Keratinocyte (primary cell): Measurements from ENCODE around the gene SORL1.

Source experiments
- EZH2 ChIP-seq: IDR thresholded peaks from one replicate; pipeline ENCODE4 v1.6.1; 2012; ENCODE audit warnings: inconsistent platforms, mild to moderate bottlenecking, low read length, moderate library complexity
- TF ChIP-seq, protein P1 (sequence below), 3 experiments: IDR thresholded peaks in 1 of 3; conservative IDR thresholded peaks in 1 of 3; optimal IDR thresholded peaks in 1 of 3; 2 replicates in 2 of 3; 3 replicates in 1 of 3; pipeline versions ENCODE3 to v1.5.1; 2011; ENCODE audit warnings: low read length in 3 of 3, mild to moderate bottlenecking in 3 of 3, moderate library complexity in 2 of 3, control low read depth in 1 of 3, inconsistent platforms in 1 of 3; ENCODE audit not compliant: insufficient read depth in 2 of 3; ENCODE audit errors: extremely low read depth in 1 of 3

GRCh38 chr11:121596195-121597155 is 144.4 kb downstream of the SORL1 start:
- TF ChIP-seq, protein P1, sequence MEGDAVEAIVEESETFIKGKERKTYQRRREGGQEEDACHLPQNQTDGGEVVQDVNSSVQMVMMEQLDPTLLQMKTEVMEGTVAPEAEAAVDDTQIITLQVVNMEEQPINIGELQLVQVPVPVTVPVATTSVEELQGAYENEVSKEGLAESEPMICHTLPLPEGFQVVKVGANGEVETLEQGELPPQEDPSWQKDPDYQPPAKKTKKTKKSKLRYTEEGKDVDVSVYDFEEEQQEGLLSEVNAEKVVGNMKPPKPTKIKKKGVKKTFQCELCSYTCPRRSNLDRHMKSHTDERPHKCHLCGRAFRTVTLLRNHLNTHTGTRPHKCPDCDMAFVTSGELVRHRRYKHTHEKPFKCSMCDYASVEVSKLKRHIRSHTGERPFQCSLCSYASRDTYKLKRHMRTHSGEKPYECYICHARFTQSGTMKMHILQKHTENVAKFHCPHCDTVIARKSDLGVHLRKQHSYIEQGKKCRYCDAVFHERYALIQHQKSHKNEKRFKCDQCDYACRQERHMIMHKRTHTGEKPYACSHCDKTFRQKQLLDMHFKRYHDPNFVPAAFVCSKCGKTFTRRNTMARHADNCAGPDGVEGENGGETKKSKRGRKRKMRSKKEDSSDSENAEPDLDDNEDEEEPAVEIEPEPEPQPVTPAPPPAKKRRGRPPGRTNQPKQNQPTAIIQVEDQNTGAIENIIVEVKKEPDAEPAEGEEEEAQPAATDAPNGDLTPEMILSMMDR (optimal IDR thresholded peaks at IDR 0.05 in 1 of 3, IDR thresholded peaks at IDR 0.05 in 1 of 3, conservative IDR thresholded peaks at IDR 0.05 in 1 of 3; ENCODE audit: extremely low read depth in 1 of 3, insufficient read depth in 2 of 3, low read length in 3 of 3) = no peak
- no peak for TF ChIP-seq EZH2
